GM10847 (cell line): ENCODE measurements around the gene PRORP.

ENCODE experiments used
- POLR2A ChIP-seq: IDR thresholded peaks from 2 replicates; pipeline ENCODE4 v1.6.1; 2011; ENCODE audit not compliant: insufficient read length; ENCODE audit errors: extremely low read depth

Gene PRORP

GRCh38 chr14:35121887-35122695, at the start of gene PRORP, which contains the start of gene PPP2R3C:
Gene PRORP, plus strand, starts transcription at chr14:35122552. Its CDS starts 694 bp downstream, at chr14:35123246.
Gene PPP2R3C, minus strand, starts transcription at chr14:35121990. Its CDS starts 31 bp downstream, at chr14:35121959.
- TF ChIP-seq POLR2A = peak; percentile 45

GRCh38 chr14:35073486-35073885, 48.9 kb upstream of the PRORP start:
- no peak for TF ChIP-seq POLR2A

GRCh38 chr14:35078082-35078481, 44.3 kb upstream of the PRORP start:
- no peak for TF ChIP-seq POLR2A

- no peak for TF ChIP-seq POLR2A
Observed at GRCh38 chr14:35079742-35080141, 42.6 kb upstream of the PRORP start.

GRCh38 chr14:35083530-35084150, 38.7 kb upstream of the PRORP start:
- no peak for TF ChIP-seq POLR2A

GRCh38 chr14:35085441-35085840, 36.9 kb upstream of the PRORP start:
- TF ChIP-seq POLR2A = no peak

GRCh38 chr14:35088514-35088913, 33.8 kb upstream of the PRORP start:
- TF ChIP-seq POLR2A = no peak

- no peak for TF ChIP-seq POLR2A
Observed at GRCh38 chr14:35107866-35108265, 14.5 kb upstream of the PRORP start.

- no peak for TF ChIP-seq POLR2A
Observed at GRCh38 chr14:35112641-35113040, 9.7 kb upstream of the PRORP start.

GRCh38 chr14:35113308-35113950, 8.9 kb upstream of the PRORP start:
- TF ChIP-seq POLR2A = no peak

- no peak for TF ChIP-seq POLR2A
Observed at GRCh38 chr14:35114036-35114435, 8.3 kb upstream of the PRORP start.

GRCh38 chr14:35116242-35116641, 6.1 kb upstream of the PRORP start:
- TF ChIP-seq POLR2A = no peak

- TF ChIP-seq POLR2A = no peak
Observed at GRCh38 chr14:35117112-35117511, 5.2 kb upstream of the PRORP start.

GRCh38 chr14:35121026-35121886, 1.1 kb upstream of the PRORP start:
- TF ChIP-seq POLR2A = no peak
